ENCODE data around the gene PTAFR.

The PTAFR gene

DNA sequence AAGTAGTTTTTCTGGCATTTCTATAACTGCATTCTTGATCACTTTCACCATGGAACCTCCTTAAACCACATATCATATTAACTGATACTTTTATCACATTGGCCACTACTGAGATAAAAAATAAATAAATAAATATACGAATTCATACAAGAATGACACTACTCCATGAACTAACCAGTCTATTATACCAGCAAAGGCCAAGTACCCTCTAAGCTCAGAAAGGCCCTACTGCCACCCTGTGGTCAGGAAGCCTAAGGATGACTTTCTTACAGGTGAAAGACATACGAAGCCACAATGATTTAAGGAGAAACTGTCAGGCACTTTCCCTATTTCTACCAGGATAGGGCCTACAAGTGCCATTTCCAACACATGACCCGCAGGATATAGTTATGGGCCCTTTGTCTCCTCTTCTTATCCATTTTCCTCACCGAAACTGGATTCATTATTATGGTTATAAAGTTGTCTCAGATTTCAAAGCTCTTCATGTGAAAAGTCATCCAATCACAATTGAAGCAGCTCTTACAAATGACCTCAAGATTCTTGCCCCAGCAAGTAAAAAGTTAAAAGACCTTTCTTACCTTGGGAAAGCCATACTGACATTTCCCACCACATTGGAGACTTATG, 32.4 kb upstream of the PTAFR start:
- Histone ChIP-seq H2AFZ (ENCODE audit: low read length) (no peak overlapping the region), H3F3A (ENCODE audit: insufficient read depth, low read length) (no peaks in the 10 kb centered on the region), H3K4me3 (ENCODE audit: low read depth, low read length, poor library complexity, severe bottlenecking) (no peak overlapping the region), H3K4me1 (ENCODE audit: insufficient read depth, low read length, severe bottlenecking) (no peaks in the 10 kb centered on the region), H3K27me3 (ENCODE audit: insufficient read depth, low read length) (no peaks in the 10 kb centered on the region), H3K9me3 (ENCODE audit: low read length) (no peaks in the 10 kb centered on the region), H3K9ac (ENCODE audit: low read length) (no peak overlapping the region), H3K27ac (ENCODE audit: low read depth, low read length, poor library complexity, severe bottlenecking) (no peak overlapping the region), H3K4me2 (ENCODE audit: low read length) (no peak overlapping the region), H3K36me3 (ENCODE audit: insufficient read depth, low read length) (peaks cover 81% of the 10 kb centered on the region), H3K9me2 (ENCODE audit: low read depth, low read length) (no peaks in the 10 kb centered on the region), H4K20me1 (ENCODE audit: insufficient read depth, low read length) (no peaks in the 10 kb centered on the region), H3K79me2 (ENCODE audit: insufficient read depth, low read length) (no peaks in the 10 kb centered on the region)
- TF ChIP-seq EZH2 (IDR thresholded peaks at IDR 0.05; ENCODE audit: borderline replicate concordance, low read length), result no peak
- TF ChIP-seq, protein P1, sequence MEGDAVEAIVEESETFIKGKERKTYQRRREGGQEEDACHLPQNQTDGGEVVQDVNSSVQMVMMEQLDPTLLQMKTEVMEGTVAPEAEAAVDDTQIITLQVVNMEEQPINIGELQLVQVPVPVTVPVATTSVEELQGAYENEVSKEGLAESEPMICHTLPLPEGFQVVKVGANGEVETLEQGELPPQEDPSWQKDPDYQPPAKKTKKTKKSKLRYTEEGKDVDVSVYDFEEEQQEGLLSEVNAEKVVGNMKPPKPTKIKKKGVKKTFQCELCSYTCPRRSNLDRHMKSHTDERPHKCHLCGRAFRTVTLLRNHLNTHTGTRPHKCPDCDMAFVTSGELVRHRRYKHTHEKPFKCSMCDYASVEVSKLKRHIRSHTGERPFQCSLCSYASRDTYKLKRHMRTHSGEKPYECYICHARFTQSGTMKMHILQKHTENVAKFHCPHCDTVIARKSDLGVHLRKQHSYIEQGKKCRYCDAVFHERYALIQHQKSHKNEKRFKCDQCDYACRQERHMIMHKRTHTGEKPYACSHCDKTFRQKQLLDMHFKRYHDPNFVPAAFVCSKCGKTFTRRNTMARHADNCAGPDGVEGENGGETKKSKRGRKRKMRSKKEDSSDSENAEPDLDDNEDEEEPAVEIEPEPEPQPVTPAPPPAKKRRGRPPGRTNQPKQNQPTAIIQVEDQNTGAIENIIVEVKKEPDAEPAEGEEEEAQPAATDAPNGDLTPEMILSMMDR (IDR thresholded peaks at IDR 0.05; ENCODE audit: low read length), result peak; percentile 80

DNA sequence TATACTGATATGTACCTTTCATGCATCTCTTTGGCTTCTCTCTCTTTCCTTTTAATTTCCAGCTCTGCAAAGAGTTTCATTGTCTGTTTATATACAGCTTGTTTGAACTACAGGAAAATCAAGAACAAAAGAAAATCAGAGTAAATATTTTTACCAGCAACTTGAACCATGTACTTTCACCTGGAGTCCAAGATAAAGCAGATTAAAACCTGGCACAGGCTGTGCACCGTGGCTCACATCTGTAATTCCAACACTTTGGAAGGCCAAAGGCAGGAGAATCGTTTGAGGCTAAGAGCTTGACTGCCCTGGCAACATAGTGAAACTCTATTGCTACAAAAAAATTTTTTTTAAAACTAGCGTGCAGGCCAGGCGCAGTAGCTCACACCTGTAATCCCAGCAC, 28.8 kb upstream of the PTAFR start:
- H3K36me3 ChIP-seq (ENCODE audit: insufficient read depth, low read length), result peaks cover 86% of the 10 kb centered on the region
- H3K27me3 ChIP-seq (ENCODE audit: insufficient read depth, low read length), result no peaks in the 10 kb centered on the region
- H3K4me1 ChIP-seq (ENCODE audit: insufficient read depth, low read length, severe bottlenecking), result no peaks in the 10 kb centered on the region
- H3K9me2 ChIP-seq (ENCODE audit: low read depth, low read length), result no peaks in the 10 kb centered on the region
- H2AFZ ChIP-seq (ENCODE audit: low read length), result no peak overlapping the region
- H3K79me2 ChIP-seq (ENCODE audit: insufficient read depth, low read length), result no peaks in the 10 kb centered on the region
- H3K4me2 ChIP-seq (ENCODE audit: low read length), result no peak overlapping the region
- H4K20me1 ChIP-seq (ENCODE audit: insufficient read depth, low read length), result no peaks in the 10 kb centered on the region
- H3K27ac ChIP-seq (ENCODE audit: low read depth, low read length, poor library complexity, severe bottlenecking), result no peak overlapping the region
- H3K9me3 ChIP-seq (ENCODE audit: low read length), result no peaks in the 10 kb centered on the region
- no peak overlapping the region for H3K9ac ChIP-seq (ENCODE audit: low read length)
- no peaks in the 10 kb centered on the region for H3F3A ChIP-seq (ENCODE audit: insufficient read depth, low read length)
- no peak overlapping the region for H3K4me3 ChIP-seq (ENCODE audit: low read depth, low read length, poor library complexity, severe bottlenecking)
- TF ChIP-seq EZH2 (IDR thresholded peaks at IDR 0.05; ENCODE audit: borderline replicate concordance, low read length), result no peak
- TF ChIP-seq, protein P1 (IDR thresholded peaks at IDR 0.05; ENCODE audit: low read length), result no peak

DNA sequence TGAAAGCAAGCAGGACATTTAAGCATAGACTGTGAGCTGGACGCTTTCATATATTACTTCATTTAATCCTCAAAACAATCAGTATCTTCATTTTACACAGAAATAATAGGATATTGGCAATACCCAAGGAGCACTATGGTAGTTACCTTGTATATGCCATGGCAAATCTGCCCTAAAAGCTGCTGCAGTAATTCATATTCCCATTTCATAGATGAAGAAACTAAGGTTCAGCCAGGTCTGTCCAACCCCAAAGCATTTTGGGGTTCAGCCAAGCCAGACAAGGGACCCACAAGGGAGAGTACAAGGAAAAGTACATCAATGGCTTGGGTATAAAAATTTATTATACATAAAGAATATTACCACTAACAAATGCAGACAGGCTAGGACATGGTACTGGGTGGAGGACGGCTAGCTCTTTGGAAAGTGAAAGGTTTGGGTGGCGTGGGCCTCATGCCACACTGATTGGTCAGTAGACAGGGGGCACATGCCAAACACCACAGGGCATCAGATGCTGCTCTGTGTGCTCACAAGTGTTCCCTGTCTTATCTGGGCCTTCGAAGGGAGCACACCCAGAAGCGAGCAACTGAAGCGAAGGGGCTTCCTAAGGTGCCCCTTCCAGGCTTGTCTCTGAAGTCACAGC, 23.9 kb upstream of the PTAFR start:
- no peak for TF ChIP-seq EZH2 (IDR thresholded peaks at IDR 0.05; ENCODE audit: borderline replicate concordance, low read length)
- TF ChIP-seq, protein P1 (IDR thresholded peaks at IDR 0.05; ENCODE audit: low read length), result no peak
- H3K79me2 ChIP-seq (ENCODE audit: insufficient read depth, low read length), result no peaks in the 10 kb centered on the region
- no peaks in the 10 kb centered on the region for H3K9me2 ChIP-seq (ENCODE audit: low read depth, low read length)
- H3K9me3 ChIP-seq (ENCODE audit: low read length), result no peaks in the 10 kb centered on the region
- peaks cover 67% of the 10 kb centered on the region for H3K36me3 ChIP-seq (ENCODE audit: insufficient read depth, low read length)
- H3K4me2 ChIP-seq (ENCODE audit: low read length), result no peak overlapping the region
- H3K27ac ChIP-seq (ENCODE audit: low read depth, low read length, poor library complexity, severe bottlenecking), result no peak overlapping the region
- no peak overlapping the region for H3K9ac ChIP-seq (ENCODE audit: low read length)
- H3K4me1 ChIP-seq (ENCODE audit: insufficient read depth, low read length, severe bottlenecking), result peaks cover 15% of the 10 kb centered on the region
- H3F3A ChIP-seq (ENCODE audit: insufficient read depth, low read length), result no peaks in the 10 kb centered on the region
- no peaks in the 10 kb centered on the region for H4K20me1 ChIP-seq (ENCODE audit: insufficient read depth, low read length)
- H3K4me3 ChIP-seq (ENCODE audit: low read depth, low read length, poor library complexity, severe bottlenecking), result no peak overlapping the region
- H3K27me3 ChIP-seq (ENCODE audit: insufficient read depth, low read length), result no peaks in the 10 kb centered on the region
- no peak overlapping the region for H2AFZ ChIP-seq (ENCODE audit: low read length)
